NCI-H1092 (cell line): ENCODE results near the gene B3GNT8.
"Not testable (repeated sequence)": the region's sequence is repeated elsewhere in the genome, so short reads cannot be mapped to it uniquely, and the experiment has no call there.

ENCODE experiments used
- DNase-seq: peaks from one replicate; lab custom pipeline; 2025; lab: John Stamatoyannopoulos, UW

The B3GNT8 gene

DNA sequence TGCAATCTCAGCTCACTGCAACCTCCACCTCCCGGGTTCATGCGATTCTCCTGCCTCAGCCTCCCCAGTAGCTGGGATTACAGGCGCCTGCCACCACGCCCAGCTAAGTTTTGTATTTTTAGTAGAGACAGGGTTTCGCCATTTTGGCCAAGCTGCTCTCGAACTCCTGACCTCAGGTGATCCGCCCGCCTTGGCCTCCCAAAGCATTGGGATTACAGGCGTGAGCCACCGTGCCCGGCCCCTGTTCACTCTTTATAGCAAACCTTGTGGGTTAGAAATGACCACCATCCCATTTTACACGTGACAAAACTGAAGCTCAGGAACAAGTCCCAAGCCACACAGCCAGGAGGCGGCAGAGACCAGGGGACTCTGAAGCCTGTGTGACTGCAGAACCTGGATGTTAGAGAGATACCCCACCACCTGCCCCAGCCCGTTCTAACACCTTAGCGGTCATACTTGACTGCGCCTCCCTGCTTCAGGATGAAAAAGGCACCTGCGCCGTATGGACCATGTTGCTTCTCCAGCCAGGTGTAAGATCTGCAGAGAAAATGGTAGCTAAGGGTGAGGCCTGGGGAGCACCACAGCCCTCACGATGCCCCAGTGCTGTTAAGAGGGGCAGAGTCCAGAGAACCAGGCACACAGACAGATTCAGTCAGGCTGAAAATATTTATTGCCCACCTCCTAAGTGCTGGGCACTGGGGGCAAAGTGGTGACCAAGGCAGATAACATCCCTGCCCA, 8.9 kb upstream of the B3GNT8 start:
- DNase-seq = no peak

DNA sequence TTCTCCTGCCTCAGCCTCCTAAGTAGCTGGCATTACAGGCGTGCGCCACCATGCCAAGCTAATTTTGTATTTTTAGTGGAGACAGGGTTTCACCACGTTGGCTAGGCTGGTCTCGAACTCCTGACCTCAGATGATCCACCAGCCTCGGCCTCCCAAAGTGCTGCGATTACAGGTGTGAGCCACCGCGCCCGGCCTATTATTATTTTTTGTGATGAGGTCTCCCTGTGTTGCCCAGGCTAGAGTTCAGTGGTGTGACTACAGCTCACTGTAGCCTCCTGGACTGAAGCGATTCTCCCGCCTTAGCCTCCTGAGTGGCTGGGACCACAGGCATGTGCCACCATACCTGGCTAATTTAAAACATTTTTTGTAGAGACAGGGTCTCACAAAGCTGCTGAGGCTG, 8.2 kb upstream of the B3GNT8 start:
- DNase-seq = not testable (repeated sequence)

DNA sequence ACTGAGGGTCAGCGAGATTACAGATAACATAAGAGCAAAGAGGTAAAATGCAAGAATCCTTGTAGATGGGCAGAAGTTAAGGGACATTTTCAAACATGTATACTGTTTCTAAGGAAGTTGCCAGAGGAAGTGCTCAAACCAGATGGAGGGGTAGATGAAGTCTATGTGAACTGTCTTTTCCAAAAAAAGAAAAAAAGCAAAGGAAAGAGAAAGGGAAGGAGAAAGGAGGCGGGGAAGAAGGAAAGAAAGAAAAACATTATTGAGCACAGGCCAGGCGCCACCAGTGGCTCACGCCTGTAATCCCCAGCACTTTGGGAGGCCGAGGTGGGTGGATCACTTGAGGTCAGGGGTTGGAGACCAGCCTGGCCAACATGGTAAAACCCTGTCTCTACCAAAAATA, 7.3 kb upstream of the B3GNT8 start:
- no peak for DNase-seq

DNA sequence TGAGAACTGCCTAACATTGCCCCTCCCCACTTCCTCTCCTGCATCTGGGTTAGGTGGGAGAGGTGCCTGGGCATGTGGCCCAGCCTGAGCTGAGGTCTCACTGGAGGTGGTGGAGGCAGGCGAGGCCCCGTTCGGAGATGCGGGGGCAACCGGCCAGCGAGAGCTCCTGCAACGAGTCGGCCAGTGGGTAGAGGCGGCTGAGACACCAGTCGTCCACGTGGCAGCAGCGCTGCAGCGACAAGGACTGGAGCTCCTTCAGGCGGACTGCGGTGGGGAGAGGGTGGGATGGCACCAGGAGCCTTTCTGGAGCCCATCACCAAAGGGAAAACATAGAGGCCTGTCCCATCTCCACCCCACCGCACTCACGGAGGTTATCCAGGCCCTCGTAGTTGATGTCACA, 6.0 kb upstream of the B3GNT8 start:
- no peak for DNase-seq

DNA sequence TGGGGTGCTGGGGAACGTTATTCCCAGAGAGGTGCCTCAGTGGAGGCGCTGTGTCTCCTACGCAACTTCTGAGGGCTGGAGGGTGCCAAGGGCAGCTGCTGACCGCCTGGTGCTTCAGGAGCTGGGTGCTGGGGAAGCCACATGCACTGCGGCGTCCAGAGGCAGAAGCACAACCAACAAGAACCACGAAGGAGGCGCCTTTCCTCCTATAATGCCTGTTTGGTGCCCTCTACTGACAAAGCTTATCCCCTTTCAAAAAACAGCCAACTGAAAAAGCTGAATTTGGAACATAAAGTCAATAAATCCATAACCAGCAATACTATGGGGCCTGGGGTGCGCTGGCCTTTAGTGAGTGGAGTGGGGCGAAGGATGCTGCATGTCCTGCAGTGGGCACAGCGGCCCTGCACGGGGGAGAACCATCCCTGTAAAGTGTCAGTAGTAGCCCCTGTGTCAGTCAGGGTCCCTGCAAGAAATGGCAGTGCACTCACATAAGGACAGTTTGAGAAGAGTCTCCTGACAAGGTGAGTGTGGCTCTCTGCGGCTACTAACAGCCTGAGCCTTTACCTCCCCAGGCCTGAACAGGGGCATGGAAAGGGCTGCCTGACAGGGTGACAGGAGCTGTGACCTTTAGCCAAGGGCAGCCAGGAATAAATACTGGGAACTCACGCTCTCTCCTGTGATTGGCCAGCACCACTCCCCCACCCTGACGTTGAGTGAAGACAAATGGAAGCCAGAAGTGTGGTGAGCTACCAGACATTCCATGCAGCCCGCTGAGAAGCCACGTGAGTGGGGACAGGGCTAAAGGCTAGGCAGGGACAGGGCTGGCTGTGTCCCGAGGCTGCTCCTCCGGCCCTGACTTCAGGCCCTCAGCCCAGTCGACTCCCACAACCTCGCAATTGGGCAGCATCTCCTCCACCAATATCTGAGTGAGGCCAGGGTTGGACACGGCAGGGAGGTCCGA, 4.5 kb upstream of the B3GNT8 start:
- DNase-seq = no peak

DNA sequence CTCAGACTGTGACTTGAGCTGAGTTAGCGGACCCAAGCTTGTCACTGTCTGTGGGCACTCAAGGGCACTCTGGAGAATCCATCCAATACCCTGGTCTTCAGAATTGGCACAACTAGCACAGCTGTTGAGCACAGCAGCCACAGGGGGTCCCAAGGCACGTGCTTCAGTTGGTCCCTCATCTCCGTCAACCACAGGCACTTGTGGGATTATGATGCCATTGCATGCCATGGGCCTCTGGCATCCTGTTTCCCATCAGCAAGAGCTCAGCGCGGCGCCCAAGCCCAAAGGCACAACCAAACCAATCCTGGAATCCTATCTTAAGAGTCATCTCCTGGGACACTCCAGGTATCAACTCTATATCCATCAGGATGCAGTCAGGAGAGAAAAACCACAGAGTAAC, 3.7 kb upstream of the B3GNT8 start:
- no peak for DNase-seq

DNA sequence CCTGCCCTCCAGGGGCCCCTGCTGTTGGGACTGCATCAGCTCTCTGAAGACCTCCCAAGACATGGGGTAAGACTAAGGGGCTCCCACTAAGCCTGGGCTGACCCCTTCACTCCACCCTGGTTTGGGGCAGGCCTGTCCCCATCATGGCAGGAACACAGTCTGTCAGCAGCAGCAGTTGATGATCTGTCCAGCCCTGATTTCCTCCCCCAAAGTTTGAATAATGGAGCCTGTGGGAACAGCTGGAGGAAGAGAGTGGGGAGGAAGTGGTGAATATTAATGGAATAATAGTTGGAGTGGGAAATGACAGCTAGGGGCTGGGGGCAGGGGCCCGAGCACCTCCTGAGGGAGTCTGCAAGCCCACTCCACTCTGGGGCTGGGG, 1.3 kb upstream of the B3GNT8 start:
- DNase-seq = no peak

DNA sequence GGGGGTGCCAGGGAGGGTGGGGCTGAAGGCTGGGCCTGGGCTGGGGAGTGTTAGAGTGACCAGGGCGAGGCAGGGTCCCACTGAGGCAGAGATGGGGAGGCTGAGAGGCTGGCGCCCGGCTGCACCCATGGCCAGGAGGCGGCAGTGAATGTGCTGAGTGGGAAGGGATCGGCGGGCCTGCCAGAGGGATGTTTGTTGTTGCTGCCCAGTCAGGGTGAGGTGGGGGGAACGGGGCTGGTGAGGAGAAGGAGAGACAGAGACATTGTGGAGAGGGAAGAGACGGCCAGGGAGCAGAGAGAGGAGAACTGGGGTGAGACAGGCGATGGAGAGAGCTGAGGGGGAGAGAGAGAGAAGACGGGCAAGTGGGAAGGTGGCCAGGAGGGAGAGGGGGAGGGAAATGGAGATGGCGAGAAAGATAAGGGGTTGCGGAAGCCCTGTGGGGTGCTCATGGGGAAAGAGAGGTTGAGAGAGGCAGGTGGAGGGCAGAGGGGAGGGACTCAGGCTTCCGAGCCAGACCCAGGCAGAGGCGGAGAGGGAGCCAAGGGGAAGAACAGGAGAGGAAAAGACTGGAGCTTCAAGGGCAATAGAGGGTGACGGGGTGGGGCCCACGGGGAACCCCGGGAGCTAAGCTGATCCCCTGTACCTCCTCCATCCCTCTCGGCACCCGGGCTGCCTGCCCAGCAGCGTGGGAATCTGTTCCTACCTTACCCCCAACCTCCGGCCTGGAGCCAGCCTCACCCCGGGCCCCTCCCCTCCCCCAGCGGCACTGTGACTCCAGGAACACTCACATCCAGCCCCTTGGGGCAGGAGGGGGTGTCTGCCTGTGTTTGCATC, 690 bp upstream of the B3GNT8 start:
- no peak for DNase-seq

DNA sequence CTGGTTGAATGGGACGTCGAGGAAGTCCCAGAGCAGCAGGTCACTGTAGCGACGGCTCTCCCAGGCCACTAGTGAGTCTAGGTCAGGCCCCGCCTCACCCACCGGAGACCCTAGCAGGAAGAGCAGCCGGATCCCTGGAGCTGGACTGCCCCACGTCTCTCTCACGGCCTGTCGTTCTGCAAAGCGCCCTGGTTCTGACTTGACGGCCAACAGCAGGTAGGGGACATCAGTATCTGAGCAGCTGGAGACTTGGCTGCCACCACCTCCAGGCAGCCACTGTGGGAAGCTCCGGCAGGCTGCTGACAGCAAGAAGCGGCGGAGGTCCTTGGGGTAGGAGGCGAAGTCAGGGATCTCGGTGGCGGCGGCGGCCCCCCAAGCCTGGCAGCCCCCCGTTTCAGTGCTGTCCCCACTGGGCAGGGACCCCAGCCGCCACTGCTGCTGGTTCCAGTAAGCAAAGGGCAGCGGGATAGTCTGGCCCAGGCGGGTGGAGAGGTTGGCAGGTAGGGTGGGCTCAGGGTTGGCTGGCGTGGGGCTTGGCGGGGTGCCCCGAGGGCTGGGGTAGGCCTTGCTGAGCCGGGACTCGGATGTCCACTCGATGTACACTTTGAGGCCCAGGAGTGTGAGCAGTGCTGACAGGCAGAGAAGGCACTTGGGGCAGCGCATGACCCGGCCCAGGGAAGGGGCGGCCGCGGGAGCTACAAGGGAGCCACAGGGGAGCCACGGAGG, 895 bp downstream of the B3GNT8 start:
- DNase-seq = no peak

DNA sequence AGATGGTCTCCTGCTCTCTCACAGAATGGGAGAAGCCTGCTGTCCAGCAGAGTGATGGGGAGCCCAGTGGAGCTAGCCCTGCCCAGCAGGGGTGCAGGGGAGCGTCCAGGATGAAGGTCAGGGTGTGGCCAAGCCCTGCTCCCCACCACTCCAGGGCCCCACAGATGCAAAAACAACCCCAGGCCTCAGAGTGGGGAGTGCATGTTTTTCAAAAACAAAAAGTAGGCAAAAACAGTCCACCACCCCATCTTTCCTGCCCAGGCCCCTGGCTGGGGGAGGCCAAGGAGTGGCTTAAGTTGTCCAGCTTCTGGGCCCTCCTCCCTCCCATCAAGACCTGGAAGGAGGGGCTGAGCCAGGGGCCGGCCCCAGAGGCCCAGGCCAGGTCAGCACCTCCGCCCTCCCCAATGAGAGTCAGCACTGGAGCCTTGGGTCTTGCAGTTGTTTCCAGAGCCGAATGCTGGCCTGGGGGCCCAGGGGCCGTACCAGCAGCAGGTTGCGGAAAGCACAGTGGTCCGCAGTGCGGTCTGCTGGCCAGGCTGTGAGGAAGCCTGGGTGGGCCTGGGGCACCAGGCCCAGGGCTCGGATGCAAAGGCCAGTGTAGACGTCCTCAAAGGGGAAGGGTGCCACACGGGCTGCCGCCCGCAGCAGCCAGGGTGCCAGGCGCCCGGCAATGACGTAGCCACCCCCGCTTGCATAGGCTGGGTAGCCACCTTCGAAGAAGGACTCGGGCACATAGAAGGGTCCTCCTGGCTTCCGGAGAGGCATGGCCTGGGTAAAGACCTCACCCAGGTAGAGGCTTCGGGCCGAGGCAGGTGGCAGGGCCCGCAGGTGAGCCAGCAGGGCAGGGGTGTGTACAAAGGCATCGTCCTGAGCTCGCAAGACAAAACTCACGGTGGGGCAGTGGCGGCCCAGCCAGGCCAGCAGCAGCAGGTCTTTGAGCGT, 1.7 kb downstream of the B3GNT8 start:
- no peak for DNase-seq

DNA sequence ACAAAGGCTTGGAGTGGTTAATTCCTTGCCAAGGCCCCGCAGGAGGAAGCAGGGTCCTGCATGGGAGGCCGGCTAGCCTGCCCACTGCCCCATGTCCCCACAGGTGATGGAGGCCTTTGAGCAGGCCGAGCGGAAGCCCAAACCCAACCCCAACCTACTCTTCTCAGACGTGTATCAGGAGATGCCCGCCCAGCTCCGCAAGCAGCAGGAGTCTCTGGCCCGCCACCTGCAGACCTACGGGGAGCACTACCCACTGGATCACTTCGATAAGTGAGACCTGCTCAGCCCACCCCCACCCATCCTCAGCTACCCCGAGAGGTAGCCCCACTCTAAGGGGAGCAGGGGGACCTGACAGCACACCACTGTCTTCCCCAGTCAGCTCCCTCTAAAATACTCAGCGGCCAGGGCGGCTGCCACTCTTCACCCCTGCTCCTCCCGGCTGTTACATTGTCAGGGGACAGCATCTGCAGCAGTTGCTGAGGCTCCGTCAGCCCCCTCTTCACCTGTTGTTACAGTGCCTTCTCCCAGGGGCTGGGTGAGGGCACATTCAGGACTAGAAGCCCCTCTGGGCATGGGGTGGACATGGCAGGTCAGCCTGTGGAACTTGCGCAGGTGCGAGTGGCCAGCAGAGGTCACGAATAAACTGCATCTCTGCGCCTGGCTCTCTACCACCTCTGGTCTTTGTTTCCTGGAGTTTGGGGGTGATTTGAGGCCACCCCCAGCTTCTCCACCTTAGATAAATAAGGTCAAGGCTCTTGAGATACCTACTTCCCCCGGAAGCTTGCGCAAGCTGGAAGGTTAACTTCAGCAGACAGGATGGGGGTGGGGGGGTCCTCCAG, 2.6 kb downstream of the B3GNT8 start:
- no peak for DNase-seq

DNA sequence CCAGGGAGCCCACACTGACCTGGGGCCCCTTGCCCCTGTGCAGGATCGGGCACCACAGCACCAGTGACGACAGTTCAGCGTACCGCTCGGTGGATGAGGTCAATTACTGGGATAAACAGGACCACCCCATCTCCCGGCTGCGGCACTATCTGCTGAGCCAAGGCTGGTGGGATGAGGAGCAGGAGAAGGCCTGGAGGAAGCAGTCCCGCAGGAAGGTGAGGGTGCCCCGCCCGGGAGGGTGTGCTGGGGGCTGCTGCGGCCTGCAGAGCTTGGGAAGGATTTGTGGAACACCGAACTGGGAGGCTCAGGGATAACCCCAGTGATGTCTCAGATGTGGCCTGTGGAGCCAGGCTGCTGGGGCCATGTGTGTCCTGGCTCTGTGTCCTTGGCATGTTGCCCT, 4.2 kb downstream of the B3GNT8 start:
- DNase-seq = no peak

DNA sequence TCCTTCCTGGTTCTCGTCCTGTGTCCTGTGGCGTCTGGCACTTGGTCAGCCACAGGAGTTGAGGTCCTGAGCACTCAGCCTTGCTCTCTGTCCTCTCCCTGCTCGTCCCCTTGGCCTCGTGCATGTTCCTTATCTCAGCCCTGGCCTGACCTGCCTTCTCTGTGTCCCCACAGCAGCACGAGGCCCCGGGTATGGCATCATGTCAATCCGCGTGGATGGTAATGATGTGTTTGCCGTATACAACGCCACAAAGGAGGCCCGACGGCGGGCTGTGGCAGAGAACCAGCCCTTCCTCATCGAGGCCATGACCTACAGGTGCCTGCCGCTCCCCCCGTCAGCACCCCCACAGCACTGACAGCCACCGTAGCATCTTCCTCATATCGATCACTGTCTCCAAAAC, 4.7 kb downstream of the B3GNT8 start:
- DNase-seq = no peak

DNA sequence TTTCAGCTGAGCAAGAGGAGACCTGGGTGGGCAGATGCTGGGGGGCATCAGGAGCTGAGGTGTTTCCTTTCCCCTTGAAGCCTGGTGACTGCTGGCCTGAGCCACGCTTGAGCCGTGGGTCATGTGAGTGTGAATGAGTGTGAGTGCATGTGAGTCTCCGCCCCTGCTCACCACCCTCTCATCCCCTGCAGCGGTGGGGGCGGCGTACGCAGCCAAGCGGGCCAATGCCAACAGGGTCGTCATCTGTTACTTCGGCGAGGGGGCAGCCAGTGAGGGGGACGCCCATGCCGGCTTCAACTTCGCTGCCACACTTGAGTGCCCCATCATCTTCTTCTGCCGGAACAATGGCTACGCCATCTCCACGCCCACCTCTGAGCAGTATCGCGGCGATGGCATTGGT, 5.2 kb downstream of the B3GNT8 start:
- DNase-seq = no peak

DNA sequence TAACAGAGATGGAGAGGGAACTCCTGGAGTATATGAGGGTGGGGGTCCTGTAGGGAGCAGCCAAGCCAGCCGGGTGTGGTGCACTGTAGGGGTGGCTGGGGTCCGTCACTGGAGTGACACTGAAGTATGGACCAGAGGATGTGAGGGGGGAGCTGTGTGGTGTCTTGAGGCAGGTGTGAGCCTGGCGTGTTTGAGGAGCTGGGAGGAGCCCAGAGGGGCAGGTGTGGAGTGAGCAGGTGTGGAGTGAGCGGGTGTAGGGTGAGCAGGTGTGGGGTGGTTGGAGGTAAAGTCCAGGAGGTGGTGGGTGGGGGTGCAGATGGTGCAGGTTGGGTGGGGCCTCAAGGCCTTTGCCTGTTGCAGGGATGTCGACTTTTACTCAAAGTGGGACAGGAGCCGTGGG, 5.9 kb downstream of the B3GNT8 start:
- DNase-seq = no peak

DNA sequence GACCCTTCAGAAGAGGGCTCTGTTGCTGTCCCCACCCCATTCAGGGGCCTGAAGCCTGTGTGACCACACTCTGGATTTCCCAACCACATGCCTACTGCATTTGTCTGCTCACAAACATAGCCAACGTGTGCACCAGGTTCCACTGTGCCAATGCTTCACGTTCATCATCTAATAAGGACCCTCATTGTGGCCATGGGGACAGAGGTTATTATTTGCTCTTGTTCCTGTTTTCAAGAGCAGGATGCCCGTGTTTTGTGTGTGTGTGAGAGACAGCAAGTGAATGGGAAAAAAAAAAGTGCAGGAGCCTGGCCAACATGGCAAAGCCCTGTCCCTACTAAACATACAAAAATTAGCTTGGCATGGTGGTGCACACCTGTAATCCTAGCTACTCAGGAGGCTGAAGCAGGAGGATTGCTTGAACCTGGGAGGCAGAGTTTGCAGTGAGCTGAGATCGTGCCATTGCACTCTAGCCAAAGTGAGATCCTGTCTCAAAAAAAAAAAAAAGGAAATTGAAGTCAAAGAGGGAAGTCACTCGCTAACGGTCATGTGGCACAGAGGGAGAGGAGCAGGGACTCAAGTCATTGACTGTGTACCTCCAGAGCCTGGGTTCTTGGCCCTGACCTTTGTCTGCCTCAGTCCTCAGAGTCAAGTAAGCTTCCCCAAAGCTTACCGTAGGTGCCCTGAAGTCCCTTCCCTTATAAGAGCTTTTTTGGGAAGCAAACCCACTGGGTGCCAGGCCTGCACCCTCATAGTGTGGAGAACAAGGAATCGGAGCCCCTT, 6.9 kb downstream of the B3GNT8 start:
- no peak for DNase-seq

DNA sequence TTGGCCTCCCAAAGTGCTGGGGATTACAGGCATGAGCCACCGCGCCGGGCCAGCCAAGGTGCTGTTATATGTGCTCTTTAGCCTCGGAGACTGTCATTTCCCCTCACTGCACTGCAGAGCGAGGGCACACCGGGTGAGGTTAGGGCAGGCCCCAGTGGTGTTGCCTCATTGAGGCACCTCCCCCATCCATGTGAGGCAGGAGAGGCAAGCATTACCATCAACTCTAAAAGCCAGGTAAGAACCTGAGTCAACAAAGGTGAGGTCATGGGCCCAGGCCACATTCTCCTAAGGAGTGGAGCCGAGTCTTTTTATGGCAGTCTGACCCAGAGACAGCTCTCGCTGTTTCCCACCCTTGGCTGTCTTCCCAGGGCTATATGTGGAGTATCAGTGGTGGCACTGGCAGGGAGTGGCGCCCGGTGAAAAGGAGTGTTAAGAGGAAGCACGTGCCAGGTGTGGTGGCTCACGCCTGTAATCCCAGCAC, 10.9 kb downstream of the B3GNT8 start:
- no peak for DNase-seq

DNA sequence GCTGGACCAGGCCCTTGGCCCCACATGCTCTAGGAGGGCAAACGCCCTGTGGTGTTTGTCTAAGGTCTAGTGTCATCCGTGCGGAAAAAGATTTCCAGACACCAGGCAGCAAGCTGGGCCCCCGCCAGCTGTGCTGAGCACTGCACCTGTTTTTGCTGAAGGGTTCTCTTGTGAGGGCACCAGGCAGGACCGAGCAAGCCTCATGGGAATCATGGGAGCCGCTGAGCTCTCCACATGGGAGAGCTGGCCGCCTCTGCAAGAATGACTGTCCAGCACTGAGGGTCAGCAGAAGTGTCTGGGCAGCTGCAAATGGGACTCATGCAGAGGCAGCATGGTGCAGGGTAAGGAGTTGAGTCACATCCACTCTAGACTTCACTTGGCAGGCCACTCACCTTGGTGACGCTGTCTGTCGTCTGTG, 12.0 kb downstream of the B3GNT8 start:
- peak; percentile 20 for DNase-seq

DNA sequence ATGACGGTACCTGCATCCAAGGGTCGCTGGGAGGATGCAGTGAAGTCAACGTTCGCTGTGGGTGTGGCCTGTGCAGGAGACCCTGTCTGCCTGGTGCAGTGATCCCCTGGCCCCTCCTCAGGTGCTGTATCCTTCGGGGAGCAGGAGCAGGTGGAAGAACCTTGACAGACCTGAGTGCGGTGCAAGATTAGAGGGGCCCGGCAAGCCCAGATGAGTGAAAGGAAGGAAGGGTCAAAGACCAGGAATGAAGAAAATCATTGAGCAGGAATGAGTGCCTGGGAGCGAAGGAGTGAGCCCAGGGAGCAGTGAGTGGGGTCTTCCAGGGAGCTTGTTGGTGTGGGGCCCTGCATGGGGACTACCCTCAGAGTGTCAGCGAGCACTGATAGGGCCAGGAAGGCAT, 12.7 kb downstream of the B3GNT8 start:
- DNase-seq = no peak
